HEK293T (cell line): ENCODE results near the gene RASL10A.

Experiments
- CTCF ChIA-PET: fragments of 350-600 bp; formaldehyde crosslinking; extraction: SDS; loops from one replicate; lab custom pipeline; 2021; ENCODE audit warnings: antibody characterized with exemption, inconsistent platforms; lab: Yijun Ruan, JAX
- POLR2A ChIA-PET: fragments of 350-600 bp; formaldehyde crosslinking; extraction: SDS; loops from one replicate; lab custom pipeline; 2020; ENCODE audit warnings: antibody characterized with exemption, inconsistent platforms; lab: Yijun Ruan, JAX
- DNase-seq: peaks from one replicate; pipeline ENCODE4 v3.0.0; 2012; ENCODE audit warnings: mixed read lengths; ENCODE audit errors: extremely low spot score
- ARNT ChIP-seq: fragments of 450-650 bp; IDR thresholded peaks from 2 replicates; pipeline ENCODE4 v1.6.1; 2017; ENCODE audit warnings: mild to moderate bottlenecking
- BHLHE40 ChIP-seq: fragments of 450-650 bp; IDR thresholded peaks from 2 replicates; pipeline ENCODE4 v1.6.1; 2016; ENCODE audit warnings: mild to moderate bottlenecking, moderate library complexity, borderline replicate concordance
- CTBP1 ChIP-seq: fragments of 450-650 bp; IDR thresholded peaks from 2 replicates; pipeline ENCODE4 v1.6.1; 2016; ENCODE audit warnings: borderline replicate concordance
- ELF4 ChIP-seq: fragments of 450-650 bp; IDR thresholded peaks from 2 replicates; pipeline ENCODE4 v1.6.1; 2017; ENCODE audit warnings: antibody characterized with exemption
- FOXA1 ChIP-seq: fragments of 450-650 bp; IDR thresholded peaks from 2 replicates; pipeline ENCODE4 v1.6.1; 2016; ENCODE audit warnings: mild to moderate bottlenecking
- FOXK2 ChIP-seq: fragments of 450-650 bp; IDR thresholded peaks from 2 replicates; pipeline ENCODE4 v1.6.1; 2016; ENCODE audit warnings: mild to moderate bottlenecking
- FOXM1 ChIP-seq: fragments of 450-650 bp; IDR thresholded peaks from 2 replicates; pipeline ENCODE4 v1.6.1; 2017; ENCODE audit warnings: mild to moderate bottlenecking, borderline replicate concordance
- HDGF ChIP-seq: fragments of 450-650 bp; IDR thresholded peaks from 2 replicates; pipeline ENCODE4 v1.6.1; 2017; ENCODE audit warnings: antibody characterized with exemption, borderline replicate concordance
- L3MBTL2 ChIP-seq: fragments of 450-650 bp; conservative IDR thresholded peaks from 2 replicates; pipeline ENCODE4 v1.6.1; 2016; ENCODE audit warnings: mild to moderate bottlenecking
- LEF1 ChIP-seq: fragments of 450-650 bp; IDR thresholded peaks from 2 replicates; pipeline ENCODE4 v1.6.1; 2017; ENCODE audit warnings: mild to moderate bottlenecking, borderline replicate concordance
- NFRKB ChIP-seq: fragments of 450-650 bp; IDR thresholded peaks from 2 replicates; pipeline ENCODE4 v1.6.1; 2016; ENCODE audit warnings: mild to moderate bottlenecking, moderate library complexity
- PKNOX1 ChIP-seq: fragments of 450-650 bp; IDR thresholded peaks from 2 replicates; pipeline ENCODE4 v1.6.1; 2016
- SP1 ChIP-seq: fragments of 450-650 bp; IDR thresholded peaks from 2 replicates; pipeline ENCODE4 v1.6.1; 2017
- SUZ12 ChIP-seq: fragments of 450-650 bp; IDR thresholded peaks from 2 replicates; pipeline ENCODE4 v1.6.1; 2016; ENCODE audit warnings: mild to moderate bottlenecking
- TARDBP ChIP-seq: fragments of 450-650 bp; IDR thresholded peaks from 2 replicates; pipeline ENCODE4 v1.6.1; 2016
- ZNF384 ChIP-seq: fragments of 450-650 bp; IDR thresholded peaks from 2 replicates; pipeline ENCODE4 v1.6.1; 2016

Gene RASL10A

GRCh38 chr22:29334696-29335344 lies 19.3 kb upstream of the RASL10A start:
- ChIA-PET CTCF (interaction anchor here (0.7 kb wide), 1 partner anchor 132 kb away, joined by 3 read pairs; no protein-coding TSS in a partner anchor), POLR2A (no interaction called here)
- TF ChIP-seq PKNOX1 (no peak), NFRKB (no peak), FOXK2 (no peak), FOXA1 (no peak), LEF1 (no peak), BHLHE40 (no peak), L3MBTL2 (no peak), CTBP1 (no peak), ARNT (no peak), SUZ12 (no peak), TARDBP (no peak), FOXM1 (no peak), HDGF (no peak), ELF4 (no peak)
- DNase-seq = no peak

- DNase-seq = no peak
- TF ChIP-seq FOXK2 (no peak), FOXM1 (no peak), SUZ12 (no peak), NFRKB (no peak), ARNT (no peak), CTBP1 (no peak), BHLHE40 (no peak), TARDBP (no peak), ELF4 (no peak), SP1 (no peak), HDGF (no peak), ZNF384 (no peak), PKNOX1 (no peak), LEF1 (no peak)
- CTCF ChIA-PET = interaction anchor here (0.7 kb wide), 1 partner anchor 131 kb away, joined by 3 read pairs; no protein-coding TSS in a partner anchor
- POLR2A ChIA-PET = no interaction called here
Observed at GRCh38 chr22:29334148-29334547, 18.7 kb upstream of the RASL10A start.

- POLR2A ChIA-PET = no interaction called here
- CTCF ChIA-PET = no interaction called here
- TF ChIP-seq PKNOX1 (no peak), SP1 (no peak), ELF4 (no peak), CTBP1 (no peak), HDGF (no peak), BHLHE40 (no peak), FOXK2 (no peak), TARDBP (no peak), FOXM1 (no peak), SUZ12 (no peak), L3MBTL2 (no peak)
- DNase-seq = no peak
Observed at GRCh38 chr22:29332886-29333496, 17.5 kb upstream of the RASL10A start.

GRCh38 chr22:29331658-29332300 lies 16.3 kb upstream of the RASL10A start:
- ChIA-PET POLR2A (no interaction called here), CTCF (no interaction called here)
- no peak for TF ChIP-seq FOXK2
- TF ChIP-seq ZNF384 = no peak
- no peak for TF ChIP-seq FOXM1
- TF ChIP-seq SUZ12 = no peak
- TF ChIP-seq ELF4 = no peak
- TF ChIP-seq CTBP1 = no peak
- TF ChIP-seq ARNT = no peak
- no peak for TF ChIP-seq NFRKB
- TF ChIP-seq TARDBP = no peak
- no peak for TF ChIP-seq FOXA1
- no peak for TF ChIP-seq L3MBTL2
- no peak for TF ChIP-seq SP1
- no peak for TF ChIP-seq LEF1
- no peak for TF ChIP-seq BHLHE40
- TF ChIP-seq HDGF = no peak
- TF ChIP-seq PKNOX1 = no peak
- no peak for DNase-seq

- ChIA-PET POLR2A (no interaction called here), CTCF (no interaction called here)
- TF ChIP-seq SUZ12 (no peak), LEF1 (no peak), ARNT (no peak), FOXK2 (no peak), NFRKB (no peak), PKNOX1 (no peak), BHLHE40 (no peak), TARDBP (no peak), ELF4 (no peak), HDGF (no peak), FOXA1 (no peak), SP1 (no peak), CTBP1 (no peak), FOXM1 (no peak), L3MBTL2 (no peak), ZNF384 (no peak)
- DNase-seq = no peak
Observed at GRCh38 chr22:29331213-29331612, 15.7 kb upstream of the RASL10A start.
